ENCODE data around the gene SPINK4. TPM values are rescaled to one million over a fixed set of nuclear protein-coding genes. Genes with fewer than 3 reads are reported as not detected.
A peak's percentile ranks its signal among the peaks of the same experiment; 100 is the strongest.

SPINK4 gene
- total RNA-seq, 2 donors from 2014 or later = not detected

- Histone ChIP-seq H3K27ac (no peak overlapping the region), H3K4me1 (peaks cover 0 to 12% of the 10 kb centered on the region in 2 donors), H3K4me3 (no peak overlapping the region), H3K9me3 (no peaks in the 10 kb centered on the region), H3K27me3 (no peaks in the 10 kb centered on the region), H3K36me3 (peaks cover 73% of the 10 kb centered on the region)
- no peak for DNase-seq (ENCODE audit: low spot score)
- no peak for TF ChIP-seq CTCF (IDR thresholded peaks at IDR 0.05)
These were observed 20.4 kb downstream of the SPINK4 start for GRCh38 chr9:33260372-33260771.

GRCh38 chr9:33263131-33264002 is 23.4 kb downstream of the SPINK4 start:
- Histone ChIP-seq H3K4me3 (peak overlapping the region; percentile 98), H3K9me3 (no peaks in the 10 kb centered on the region), H3K27ac (peak overlapping the region; percentile 96 to 97), H3K36me3 (peaks cover 57% of the 10 kb centered on the region), H3K27me3 (no peaks in the 10 kb centered on the region), H3K4me1 (peaks cover 0 to 25% of the 10 kb centered on the region in 2 donors)
- peak; percentile 9 for DNase-seq (ENCODE audit: low spot score)
- no peak for TF ChIP-seq CTCF (IDR thresholded peaks at IDR 0.05)

GRCh38 chr9:33264003-33264472 is 24.1 kb downstream of the SPINK4 start:
- Histone ChIP-seq H3K4me1 (peaks cover 0 to 25% of the 10 kb centered on the region in 2 donors), H3K36me3 (peaks cover 56% of the 10 kb centered on the region), H3K4me3 (peak overlapping the region; percentile 98), H3K27me3 (no peaks in the 10 kb centered on the region), H3K27ac (peak overlapping the region; percentile 96 to 97), H3K9me3 (no peaks in the 10 kb centered on the region)
- peak; percentile 75 for DNase-seq (ENCODE audit: low spot score)
- no peak for TF ChIP-seq CTCF (IDR thresholded peaks at IDR 0.05)

- Histone ChIP-seq H3K27ac (peak within 1 kb of the TSS; percentile 96 to 97), H3K4me1 (peaks cover 0 to 25% of the 10 kb centered on the region in 2 donors), H3K36me3 (peaks cover 56% of the 10 kb centered on the region)
These were observed 24.7 kb downstream of the SPINK4 start, which contains the start of the genes BAG1 and CHMP5 for GRCh38 chr9:33264473-33265177. Gene BAG1 (minus strand): TSS chr9:33264708. Gene CHMP5 (plus strand): TSS chr9:33265049. CDS start chr9:33265079, 30 bp downstream.

More at GRCh38 chr9:33264473-33265177, 24.7 kb downstream of the SPINK4 start, which contains the start of the genes BAG1 and CHMP5:
- peak; percentile 99 for DNase-seq (ENCODE audit: low spot score)
- Histone ChIP-seq H3K9me3 (no peaks in the 10 kb centered on the region), H3K27me3 (no peaks in the 10 kb centered on the region), H3K4me3 (peak within 1 kb of the TSS; percentile 98)
- TF ChIP-seq CTCF (IDR thresholded peaks at IDR 0.05) = peak in 1 of 2 donors; percentile 46
